ENCODE data around the gene TMPRSS11A. TPM values are rescaled to one million over a fixed set of nuclear protein-coding genes. Genes with fewer than 3 reads are reported as not detected.
A peak's percentile ranks its signal among the peaks of the same experiment; 100 is the strongest.

TMPRSS11A gene
- total RNA-seq, 2 donors from 2014 or later, result not detected

DNA sequence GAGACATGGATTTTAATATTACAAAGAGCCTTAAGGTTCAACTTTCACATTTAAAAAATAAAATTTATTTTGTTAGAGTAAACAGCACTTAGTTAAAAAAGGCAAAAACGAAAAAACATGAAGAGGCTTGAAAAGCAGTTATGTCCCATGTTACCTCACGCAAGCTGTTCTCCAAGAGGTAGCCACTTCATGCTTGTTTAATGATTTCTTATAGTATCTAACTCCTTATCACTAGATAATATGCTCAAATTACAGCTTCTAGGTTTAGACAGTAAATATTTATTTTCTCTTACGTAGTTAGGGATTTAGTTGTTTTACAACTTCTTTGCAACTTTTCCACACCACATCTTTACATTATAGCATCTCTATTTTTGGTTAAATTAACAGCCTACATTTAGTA is 51.7 kb downstream of the TMPRSS11A start:
- TF ChIP-seq, protein P1, sequence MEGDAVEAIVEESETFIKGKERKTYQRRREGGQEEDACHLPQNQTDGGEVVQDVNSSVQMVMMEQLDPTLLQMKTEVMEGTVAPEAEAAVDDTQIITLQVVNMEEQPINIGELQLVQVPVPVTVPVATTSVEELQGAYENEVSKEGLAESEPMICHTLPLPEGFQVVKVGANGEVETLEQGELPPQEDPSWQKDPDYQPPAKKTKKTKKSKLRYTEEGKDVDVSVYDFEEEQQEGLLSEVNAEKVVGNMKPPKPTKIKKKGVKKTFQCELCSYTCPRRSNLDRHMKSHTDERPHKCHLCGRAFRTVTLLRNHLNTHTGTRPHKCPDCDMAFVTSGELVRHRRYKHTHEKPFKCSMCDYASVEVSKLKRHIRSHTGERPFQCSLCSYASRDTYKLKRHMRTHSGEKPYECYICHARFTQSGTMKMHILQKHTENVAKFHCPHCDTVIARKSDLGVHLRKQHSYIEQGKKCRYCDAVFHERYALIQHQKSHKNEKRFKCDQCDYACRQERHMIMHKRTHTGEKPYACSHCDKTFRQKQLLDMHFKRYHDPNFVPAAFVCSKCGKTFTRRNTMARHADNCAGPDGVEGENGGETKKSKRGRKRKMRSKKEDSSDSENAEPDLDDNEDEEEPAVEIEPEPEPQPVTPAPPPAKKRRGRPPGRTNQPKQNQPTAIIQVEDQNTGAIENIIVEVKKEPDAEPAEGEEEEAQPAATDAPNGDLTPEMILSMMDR (IDR thresholded peaks at IDR 0.05), result no peak
- no peak for TF ChIP-seq POLR2A (IDR thresholded peaks at IDR 0.05)

DNA sequence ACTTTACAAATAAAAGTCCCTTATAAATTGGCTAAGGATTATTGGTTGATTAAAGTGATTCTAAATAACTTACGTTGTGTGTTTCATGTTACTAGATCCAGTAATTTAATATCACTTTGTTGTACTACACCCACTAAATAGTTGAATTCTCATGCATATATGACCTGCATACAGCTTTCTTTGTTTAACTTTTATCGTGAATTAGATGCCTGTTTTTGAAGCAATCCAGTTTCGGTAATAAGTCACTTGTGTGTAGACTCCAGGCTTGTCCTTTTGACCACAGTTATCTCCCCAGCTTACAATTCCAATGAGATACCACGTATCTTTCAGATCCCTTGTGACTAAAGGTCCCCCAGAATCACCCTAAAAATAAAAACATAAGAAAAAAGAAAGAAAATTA is 52.2 kb downstream of the TMPRSS11A start:
- DNase-seq (no peak), ATAC-seq (no peak)
- 35 to 38% methylated on average over 4 of the region's 4 CpGs for WGBS, 2 donors
- intact Hi-C loops (cut with DNase I), result no loop called here
- H3K27me3 ChIP-seq, result no peaks in the 10 kb centered on the region
- TF ChIP-seq, protein P1 (IDR thresholded peaks at IDR 0.05), result no peak
- TF ChIP-seq POLR2A (IDR thresholded peaks at IDR 0.05), result no peak
- peaks cover 14% of the 10 kb centered on the region for H3K4me1 ChIP-seq
- H3K9me3 ChIP-seq, result no peaks in the 10 kb centered on the region
- H3K36me3 ChIP-seq (replicated peaks in 1 of 2; ENCODE audit: insufficient read depth in 1 of 2, low read depth in 2 of 2), result no peaks in the 10 kb centered on the region
- H3K27ac ChIP-seq, result no peak overlapping the region
- no peak overlapping the region for H3K4me3 ChIP-seq

More for the DNA sequence above, 51.7 kb downstream of the TMPRSS11A start:
- intact Hi-C loops (cut with DNase I), result no loop called here
- peaks cover 14% of the 10 kb centered on the region for H3K4me1 ChIP-seq
- no peak overlapping the region for H3K27ac ChIP-seq
- H3K4me3 ChIP-seq, result no peak overlapping the region
- DNase-seq, result no peak
- no peaks in the 10 kb centered on the region for H3K9me3 ChIP-seq
- WGBS, 2 donors, result 19 to 28% methylated on average over 3 of the region's 3 CpGs
- H3K27me3 ChIP-seq, result no peaks in the 10 kb centered on the region
- ATAC-seq, result peak; percentile 63
- H3K36me3 ChIP-seq (replicated peaks in 1 of 2; ENCODE audit: insufficient read depth in 1 of 2, low read depth in 2 of 2), result no peaks in the 10 kb centered on the region

DNA sequence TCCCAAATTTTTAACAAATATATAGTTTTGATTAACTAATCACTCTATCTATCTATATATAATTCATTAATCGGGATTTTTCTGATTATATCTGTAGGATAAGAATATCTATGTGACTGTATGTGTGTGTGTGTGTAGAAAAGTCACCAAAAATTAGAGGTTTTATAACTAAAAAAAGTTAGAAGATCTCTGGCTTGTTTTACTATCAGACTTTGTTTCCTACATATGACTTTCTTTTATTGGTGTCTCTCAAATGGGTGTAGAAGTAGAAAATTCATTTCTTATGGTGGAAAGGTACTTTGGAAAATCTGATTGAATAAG is 52.7 kb downstream of the TMPRSS11A start:
- DNase-seq (no peak), ATAC-seq (no peak)
- TF ChIP-seq POLR2A (IDR thresholded peaks at IDR 0.05), result no peak
- TF ChIP-seq, protein P1 (IDR thresholded peaks at IDR 0.05), result no peak
- no peaks in the 10 kb centered on the region for H3K27me3 ChIP-seq
- H3K4me3 ChIP-seq, result no peak overlapping the region
- no peaks in the 10 kb centered on the region for H3K9me3 ChIP-seq
- intact Hi-C loops (cut with DNase I), result no loop called here
- H3K36me3 ChIP-seq (replicated peaks in 1 of 2; ENCODE audit: insufficient read depth in 1 of 2, low read depth in 2 of 2), result no peaks in the 10 kb centered on the region
- peaks cover 14% of the 10 kb centered on the region for H3K4me1 ChIP-seq
- WGBS, 2 donors, result 6 to 17% methylated on average over 1 of the region's 1 CpG
- no peak overlapping the region for H3K27ac ChIP-seq

DNA sequence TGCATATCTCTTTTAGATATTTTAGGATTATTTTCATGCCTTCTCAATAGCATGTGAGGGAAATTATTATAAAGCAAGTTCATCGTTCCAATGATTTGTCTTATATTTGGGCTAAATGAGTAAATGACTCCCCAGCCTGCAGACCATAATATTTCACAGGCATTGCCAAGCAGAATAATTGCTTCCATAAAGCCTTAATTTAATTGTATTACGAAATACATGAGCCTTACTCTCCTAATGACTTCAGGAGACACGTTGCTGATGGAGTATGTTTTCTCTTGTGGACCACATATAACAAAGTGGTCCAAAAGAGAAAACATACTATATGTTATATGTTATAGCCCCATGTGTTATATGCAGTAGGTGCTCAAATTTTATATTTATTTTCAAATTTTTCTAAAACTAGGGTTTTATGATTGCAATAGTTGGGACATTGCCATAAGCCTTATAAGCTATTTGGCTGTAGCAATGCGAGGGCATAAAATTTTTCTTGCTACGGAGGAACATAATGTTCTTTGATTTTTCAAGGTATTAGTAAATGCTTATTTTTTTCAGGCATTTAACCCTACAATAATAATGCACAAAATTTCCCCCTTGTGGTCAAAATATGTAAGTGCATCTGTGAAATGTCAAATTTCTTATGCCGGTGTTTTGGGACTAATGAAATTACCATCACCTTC is 53.2 kb downstream of the TMPRSS11A start:
- Histone ChIP-seq H3K4me1 (peaks cover 14% of the 10 kb centered on the region), H3K9me3 (no peaks in the 10 kb centered on the region), H3K4me3 (no peak overlapping the region), H3K27me3 (no peaks in the 10 kb centered on the region), H3K36me3 (replicated peaks in 1 of 2; ENCODE audit: insufficient read depth in 1 of 2, low read depth in 2 of 2) (no peaks in the 10 kb centered on the region), H3K27ac (no peak overlapping the region)
- DNase-seq, result no peak
- 53 to 67% methylated on average over 6 of the region's 6 CpGs for WGBS, 2 donors
- intact Hi-C loops (cut with DNase I), result no loop called here
- no peak for ATAC-seq
- TF ChIP-seq, protein P1 (IDR thresholded peaks at IDR 0.05), result peak in 6 of 7 experiments; percentile 17 to 52 (median 36)
- TF ChIP-seq POLR2A (IDR thresholded peaks at IDR 0.05), result no peak

DNA sequence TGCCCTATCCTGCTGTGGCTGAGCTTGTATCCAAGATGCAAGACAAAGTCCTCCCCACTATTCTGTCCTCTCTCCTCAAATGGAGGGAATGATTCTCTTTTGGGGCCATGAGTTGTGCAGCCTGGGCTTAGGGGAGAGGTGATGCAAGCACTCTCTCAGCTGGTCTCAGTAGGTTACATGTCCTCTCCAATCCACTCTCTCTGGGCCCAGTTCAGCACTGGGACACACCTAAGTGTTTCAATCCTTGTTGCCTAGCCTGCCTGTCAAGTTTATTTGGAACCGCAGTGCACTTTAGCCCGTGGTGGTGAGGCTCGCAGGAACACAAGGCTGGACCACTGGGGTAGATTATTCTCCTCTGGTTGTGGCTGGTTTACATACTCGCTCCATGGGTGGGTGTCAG is 55.6 kb downstream of the TMPRSS11A start:
- ATAC-seq (no peak), DNase-seq (no peak)
- Histone ChIP-seq H3K4me1 (peaks cover 14% of the 10 kb centered on the region), H3K9me3 (no peaks in the 10 kb centered on the region), H3K4me3 (no peak overlapping the region), H3K36me3 (replicated peaks in 1 of 2; ENCODE audit: insufficient read depth in 1 of 2, low read depth in 2 of 2) (no peaks in the 10 kb centered on the region), H3K27ac (no peak overlapping the region), H3K27me3 (no peaks in the 10 kb centered on the region)
- no peak for TF ChIP-seq POLR2A (IDR thresholded peaks at IDR 0.05)
- TF ChIP-seq, protein P1 (IDR thresholded peaks at IDR 0.05), result no peak
- 89 to 96% methylated on average over 2 to 4 of the region's 4 CpGs for WGBS, 2 donors
- intact Hi-C loops (cut with DNase I), result no loop called here
